ENCODE measurements around the gene GALR2. TPM values are rescaled to one million over a fixed set of nuclear protein-coding genes. Genes with fewer than 3 reads are reported as not detected.
A peak's percentile ranks its signal among the peaks of the same experiment; 100 is the strongest.

GALR2 gene
- total and polyA plus RNA-seq, 8 donors, result 0.48 TPM; not detected in 7

DNA sequence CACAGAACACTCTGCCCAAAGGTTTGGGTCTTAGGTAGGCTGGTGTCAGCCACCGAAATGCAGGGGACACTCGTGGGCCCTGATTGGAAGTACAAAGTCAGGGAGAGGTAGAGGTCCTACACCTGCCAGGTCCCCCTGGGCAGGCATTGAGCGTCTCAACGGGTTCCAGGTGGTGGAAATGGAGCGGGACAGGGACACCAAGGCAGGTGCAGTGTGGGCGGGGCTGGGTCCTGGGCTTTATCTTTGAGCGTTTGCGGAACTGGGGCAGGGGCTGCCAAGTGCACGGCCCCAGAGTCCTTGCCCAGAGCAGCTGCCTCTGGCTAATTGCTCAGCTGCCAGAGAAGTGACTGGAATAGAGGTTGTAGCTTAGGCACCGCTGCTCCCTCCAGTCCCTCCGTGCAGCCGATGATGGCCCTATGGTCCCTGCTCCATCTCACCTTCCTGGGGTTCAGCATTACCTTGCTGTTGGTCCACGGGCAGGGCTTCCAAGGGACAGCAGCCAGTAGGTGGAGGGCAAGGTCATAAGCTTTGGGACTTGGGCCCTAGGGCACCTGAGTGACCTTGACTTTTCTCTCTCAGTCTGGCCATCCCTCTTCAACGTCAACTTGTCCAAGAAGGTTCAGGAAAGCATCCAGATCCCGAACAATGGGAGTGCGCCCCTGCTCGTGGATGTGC is 4.4 kb downstream of the GALR2 start, which contains the start of gene ZACN:
Gene ZACN (plus strand): TSS at position 323 of the 675 bp plus-strand sequence. CDS start 83 bp downstream, at position 406.
- H3K36me3 ChIP-seq, result peaks cover 18 to 20% (median 19%) of the 10 kb centered on the region in 4 donors
- intact Hi-C loops (cut with DNase I; ENCODE audit: low total_unique reads), result no loop called here
- WGBS, 5 donors, result 44 to 56% (median 46%) methylated on average over 17 of the region's 17 CpGs
- no peak within 1 kb of the TSS for H3K27ac ChIP-seq
- H3K27me3 ChIP-seq, result peaks cover 34 to 67% (median 60%) of the 10 kb centered on the region in 3 donors
- DNase-seq, result no peak
- peaks cover 34 to 55% (median 49%) of the 10 kb centered on the region in 4 donors for H3K4me1 ChIP-seq
- no peak within 1 kb of the TSS for H3K4me3 ChIP-seq
- TF ChIP-seq, protein P1, sequence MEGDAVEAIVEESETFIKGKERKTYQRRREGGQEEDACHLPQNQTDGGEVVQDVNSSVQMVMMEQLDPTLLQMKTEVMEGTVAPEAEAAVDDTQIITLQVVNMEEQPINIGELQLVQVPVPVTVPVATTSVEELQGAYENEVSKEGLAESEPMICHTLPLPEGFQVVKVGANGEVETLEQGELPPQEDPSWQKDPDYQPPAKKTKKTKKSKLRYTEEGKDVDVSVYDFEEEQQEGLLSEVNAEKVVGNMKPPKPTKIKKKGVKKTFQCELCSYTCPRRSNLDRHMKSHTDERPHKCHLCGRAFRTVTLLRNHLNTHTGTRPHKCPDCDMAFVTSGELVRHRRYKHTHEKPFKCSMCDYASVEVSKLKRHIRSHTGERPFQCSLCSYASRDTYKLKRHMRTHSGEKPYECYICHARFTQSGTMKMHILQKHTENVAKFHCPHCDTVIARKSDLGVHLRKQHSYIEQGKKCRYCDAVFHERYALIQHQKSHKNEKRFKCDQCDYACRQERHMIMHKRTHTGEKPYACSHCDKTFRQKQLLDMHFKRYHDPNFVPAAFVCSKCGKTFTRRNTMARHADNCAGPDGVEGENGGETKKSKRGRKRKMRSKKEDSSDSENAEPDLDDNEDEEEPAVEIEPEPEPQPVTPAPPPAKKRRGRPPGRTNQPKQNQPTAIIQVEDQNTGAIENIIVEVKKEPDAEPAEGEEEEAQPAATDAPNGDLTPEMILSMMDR (IDR thresholded peaks at IDR 0.05), result no peak
- TF ChIP-seq EP300 (IDR thresholded peaks at IDR 0.05) (no peak), POLR2AphosphoS5 (IDR thresholded peaks at IDR 0.05) (no peak), POLR2A (IDR thresholded peaks at IDR 0.05) (no peak)
- H3K9me3 ChIP-seq, result no peaks in the 10 kb centered on the region

DNA sequence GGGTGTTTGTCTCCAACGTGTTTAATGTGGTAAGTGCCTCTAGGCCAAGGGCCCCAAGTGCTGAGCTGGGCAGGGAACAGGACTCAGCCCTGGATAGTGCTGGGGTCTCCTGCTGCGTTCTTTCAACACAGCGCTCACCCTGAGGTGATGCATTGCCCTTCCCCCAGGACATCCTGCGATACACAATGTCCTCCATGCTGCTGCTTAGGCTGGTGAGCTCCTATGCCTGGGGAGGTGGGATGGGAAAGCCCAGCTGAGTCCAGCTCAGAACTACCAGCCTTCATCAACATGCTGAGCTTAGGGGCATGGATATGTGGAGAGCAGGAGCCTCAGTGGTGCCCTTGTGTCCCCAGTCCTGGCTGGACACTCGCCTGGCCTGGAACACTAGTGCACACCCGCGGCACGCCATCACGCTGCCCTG is 5.0 kb downstream of the GALR2 start:
- H3K36me3 ChIP-seq, result peaks cover 23 to 26% (median 25%) of the 10 kb centered on the region in 4 donors
- no peak overlapping the region for H3K27ac ChIP-seq
- no peak for DNase-seq
- no peaks in the 10 kb centered on the region for H3K9me3 ChIP-seq
- TF ChIP-seq, protein P1 (IDR thresholded peaks at IDR 0.05), result no peak
- no peak for TF ChIP-seq EP300 (IDR thresholded peaks at IDR 0.05)
- peak in 1 of 3 donors; percentile 2 for TF ChIP-seq POLR2AphosphoS5 (IDR thresholded peaks at IDR 0.05)
- no peak for TF ChIP-seq POLR2A (IDR thresholded peaks at IDR 0.05)
- H3K27me3 ChIP-seq, result peaks cover 28 to 62% (median 54%) of the 10 kb centered on the region in 3 donors
- 9 to 44% (median 34%) methylated on average over 8 to 9 of the region's 9 CpGs for WGBS, 5 donors
- intact Hi-C loops (cut with DNase I; ENCODE audit: low total_unique reads), result no loop called here
- no peak overlapping the region for H3K4me3 ChIP-seq
- H3K4me1 ChIP-seq, result peaks cover 30 to 50% (median 43%) of the 10 kb centered on the region in 4 donors

DNA sequence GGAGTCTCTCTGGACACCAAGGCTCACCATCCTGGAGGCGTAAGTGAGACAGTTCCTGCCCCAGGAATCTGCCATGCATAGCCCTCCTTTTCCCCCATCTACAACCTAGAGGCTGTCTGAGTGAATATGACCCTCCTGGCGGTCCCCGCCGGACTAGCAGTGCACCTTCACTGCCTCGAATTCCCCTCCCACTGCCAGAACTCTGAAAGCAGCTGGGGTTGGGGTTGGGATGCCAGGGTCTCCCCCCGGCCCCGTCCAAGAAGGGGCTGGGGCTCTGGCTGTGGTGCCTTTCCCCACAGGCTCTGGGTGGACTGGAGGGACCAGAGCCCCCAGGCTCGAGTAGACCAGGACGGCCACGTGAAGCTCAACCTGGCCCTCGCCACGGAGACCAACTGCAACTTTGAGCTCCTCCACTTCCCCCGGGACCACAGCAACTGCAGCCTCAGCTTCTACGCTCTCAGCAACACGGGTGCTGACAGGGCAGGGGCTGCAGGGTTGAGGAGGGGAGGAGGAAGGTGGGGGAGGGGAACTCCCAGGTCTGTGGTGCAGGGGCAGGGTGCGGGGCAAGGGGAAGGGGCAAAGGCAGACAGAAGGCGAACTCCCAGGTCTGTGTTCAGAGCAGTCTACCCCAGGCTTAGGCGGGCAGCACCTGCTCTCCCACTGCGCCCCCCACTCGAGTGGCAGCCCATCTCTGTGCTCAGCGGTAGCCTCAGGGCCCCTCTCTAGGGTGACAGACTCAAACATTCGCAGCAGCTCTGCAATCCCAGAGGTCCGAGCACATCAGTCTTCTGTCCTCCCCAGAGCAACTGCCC is 5.6 kb downstream of the GALR2 start:
- TF ChIP-seq POLR2AphosphoS5 (IDR thresholded peaks at IDR 0.05) (no peak), EP300 (IDR thresholded peaks at IDR 0.05) (no peak), POLR2A (IDR thresholded peaks at IDR 0.05) (no peak)
- TF ChIP-seq, protein P1 (IDR thresholded peaks at IDR 0.05), result no peak
- DNase-seq, result peak in 1 of 2 donors; percentile 62
- Histone ChIP-seq H3K9me3 (no peaks in the 10 kb centered on the region), H3K36me3 (peaks cover 30 to 32% (median 31%) of the 10 kb centered on the region in 4 donors), H3K4me3 (no peak overlapping the region), H3K4me1 (peaks cover 24 to 44% (median 37%) of the 10 kb centered on the region in 4 donors), H3K27me3 (peaks cover 22 to 56% (median 48%) of the 10 kb centered on the region in 3 donors), H3K27ac (no peak overlapping the region)
- 1 to 8% (median 4%) methylated on average over 12 to 23 of the region's 23 CpGs for WGBS, 5 donors
- intact Hi-C loops (cut with DNase I; ENCODE audit: low total_unique reads), result no loop called here

DNA sequence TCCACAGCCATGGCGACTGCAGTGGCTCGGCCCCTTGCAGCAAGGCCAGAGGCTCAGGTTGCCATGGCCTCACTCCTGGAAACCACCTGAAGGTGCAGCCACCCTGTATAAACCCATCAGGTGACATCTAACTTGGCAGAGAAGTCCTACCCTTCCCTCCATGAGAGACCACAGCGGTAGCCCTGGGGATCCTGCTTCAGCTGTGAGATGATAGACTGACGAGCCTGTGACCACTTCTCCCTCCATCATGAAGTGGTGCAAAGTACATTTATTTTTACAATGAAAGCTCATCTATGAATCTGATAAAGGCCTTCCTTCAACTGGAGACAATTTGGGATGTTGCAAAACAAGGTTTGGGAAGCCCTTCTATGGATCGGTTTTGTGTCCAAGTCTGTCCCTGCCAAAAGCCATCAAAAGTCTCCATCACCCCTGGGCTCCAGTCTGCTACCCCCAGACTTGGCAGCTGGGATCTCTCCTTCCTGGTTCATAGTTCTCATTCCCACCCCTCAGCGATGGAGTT is 6.2 kb downstream of the GALR2 start:
- Histone ChIP-seq H3K4me1 (peaks cover 18 to 37% (median 30%) of the 10 kb centered on the region in 4 donors), H3K9me3 (no peaks in the 10 kb centered on the region), H3K27ac (no peak overlapping the region), H3K36me3 (peaks cover 36 to 38% (median 38%) of the 10 kb centered on the region in 4 donors), H3K27me3 (peaks cover 17 to 49% (median 42%) of the 10 kb centered on the region in 3 donors), H3K4me3 (no peak overlapping the region)
- TF ChIP-seq POLR2AphosphoS5 (IDR thresholded peaks at IDR 0.05) (no peak), EP300 (IDR thresholded peaks at IDR 0.05) (no peak), POLR2A (IDR thresholded peaks at IDR 0.05) (no peak)
- TF ChIP-seq, protein P1 (IDR thresholded peaks at IDR 0.05), result no peak
- 36 to 47% (median 43%) methylated on average over 5 to 6 of the region's 6 CpGs for WGBS, 5 donors
- intact Hi-C loops (cut with DNase I; ENCODE audit: low total_unique reads), result no loop called here
- DNase-seq, result no peak
